AG10803 (cell line): Measurements from ENCODE around the gene RASAL2.

Source experiments
- DNase-seq: peaks from one replicate; pipeline ENCODE4 v3.0.0; 2010; ENCODE audit warnings: low read depth
- H3K4me3 ChIP-seq: 2 replicates; pipeline ENCODE4 v1.5.1; 2011; ENCODE audit warnings: mild to moderate bottlenecking, low read length, control low read depth
- TF ChIP-seq, protein P1 (sequence below): conservative IDR thresholded peaks from 2 replicates; pipeline ENCODE4 v1.5.1; 2011; ENCODE audit warnings: mild to moderate bottlenecking, low read length, control low read depth, inconsistent platforms

Gene RASAL2

DNA sequence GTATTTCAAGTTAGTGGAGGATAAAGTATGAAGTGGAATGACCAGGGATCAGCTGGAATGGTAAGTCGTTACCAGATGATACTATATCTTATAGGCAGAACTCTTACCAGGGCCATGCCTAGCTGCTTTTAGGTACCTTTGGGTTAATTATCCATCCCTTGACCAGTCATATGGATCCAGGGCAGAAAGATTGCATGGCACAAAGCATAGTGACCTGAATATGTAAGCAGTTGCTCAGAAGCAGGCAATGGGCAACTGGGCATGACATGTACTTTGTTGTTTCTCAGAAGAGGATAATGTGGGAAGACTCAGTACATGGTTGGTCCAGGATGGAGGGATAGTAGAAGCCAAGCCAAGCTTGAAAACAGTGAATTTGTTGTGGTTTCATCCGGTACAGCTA lies 315.6 kb downstream of the RASAL2 start:
- H3K4me3 ChIP-seq, result no peak overlapping the region
- no peak for DNase-seq

DNA sequence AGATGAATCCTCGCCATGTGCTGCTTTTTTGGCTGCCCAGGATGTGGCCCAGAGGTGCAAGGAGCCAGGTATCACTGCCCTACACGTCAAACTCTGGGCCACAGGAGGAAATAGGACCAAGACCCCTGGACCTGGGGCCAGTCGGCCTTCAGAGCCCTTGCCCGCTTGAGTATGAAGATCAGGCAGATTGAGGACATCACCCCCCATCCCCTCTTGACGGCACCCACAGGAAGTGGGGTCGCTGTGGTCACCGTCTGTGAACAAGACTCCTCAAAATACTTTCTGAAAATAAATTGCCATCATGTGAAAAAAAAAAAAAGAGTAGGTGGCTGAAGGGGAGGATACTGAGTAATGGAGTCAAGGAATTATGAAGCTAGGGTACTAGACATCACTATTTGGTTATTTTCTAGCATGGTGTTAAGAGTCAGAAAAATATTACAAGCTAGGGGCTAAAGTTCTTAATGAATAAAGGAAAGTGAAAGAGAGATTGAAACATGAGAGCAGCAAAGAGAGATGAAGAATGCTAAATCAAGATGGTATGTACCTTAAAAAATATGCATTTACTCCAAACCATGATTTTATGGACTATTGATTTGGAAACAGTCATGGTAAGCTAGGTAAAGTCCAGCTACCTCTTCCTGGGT lies 318.0 kb downstream of the RASAL2 start:
- no peak overlapping the region for H3K4me3 ChIP-seq
- TF ChIP-seq, protein P1, sequence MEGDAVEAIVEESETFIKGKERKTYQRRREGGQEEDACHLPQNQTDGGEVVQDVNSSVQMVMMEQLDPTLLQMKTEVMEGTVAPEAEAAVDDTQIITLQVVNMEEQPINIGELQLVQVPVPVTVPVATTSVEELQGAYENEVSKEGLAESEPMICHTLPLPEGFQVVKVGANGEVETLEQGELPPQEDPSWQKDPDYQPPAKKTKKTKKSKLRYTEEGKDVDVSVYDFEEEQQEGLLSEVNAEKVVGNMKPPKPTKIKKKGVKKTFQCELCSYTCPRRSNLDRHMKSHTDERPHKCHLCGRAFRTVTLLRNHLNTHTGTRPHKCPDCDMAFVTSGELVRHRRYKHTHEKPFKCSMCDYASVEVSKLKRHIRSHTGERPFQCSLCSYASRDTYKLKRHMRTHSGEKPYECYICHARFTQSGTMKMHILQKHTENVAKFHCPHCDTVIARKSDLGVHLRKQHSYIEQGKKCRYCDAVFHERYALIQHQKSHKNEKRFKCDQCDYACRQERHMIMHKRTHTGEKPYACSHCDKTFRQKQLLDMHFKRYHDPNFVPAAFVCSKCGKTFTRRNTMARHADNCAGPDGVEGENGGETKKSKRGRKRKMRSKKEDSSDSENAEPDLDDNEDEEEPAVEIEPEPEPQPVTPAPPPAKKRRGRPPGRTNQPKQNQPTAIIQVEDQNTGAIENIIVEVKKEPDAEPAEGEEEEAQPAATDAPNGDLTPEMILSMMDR, result no peak
- DNase-seq, result no peak

More for the DNA sequence above, 315.6 kb downstream of the RASAL2 start:
- TF ChIP-seq, protein P1, result no peak

DNA sequence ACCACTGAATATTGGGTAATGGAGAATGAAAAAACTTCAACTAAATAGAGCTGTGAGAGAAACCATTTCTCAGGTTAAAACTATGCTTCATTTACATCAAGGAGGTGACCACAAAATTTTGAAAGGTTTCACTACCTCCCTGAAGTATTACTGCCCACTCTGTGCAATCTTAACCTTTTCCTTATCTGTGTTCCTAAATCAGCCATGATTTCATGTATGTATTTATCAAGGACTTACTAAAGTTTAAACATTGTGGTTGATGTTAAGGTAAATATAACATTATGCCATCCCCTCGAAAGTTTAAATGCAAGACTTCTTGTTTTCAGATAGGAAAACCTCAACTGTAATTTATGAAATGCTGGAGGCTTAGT lies 318.5 kb downstream of the RASAL2 start:
- no peak overlapping the region for H3K4me3 ChIP-seq
- TF ChIP-seq, protein P1, result no peak
- no peak for DNase-seq

DNA sequence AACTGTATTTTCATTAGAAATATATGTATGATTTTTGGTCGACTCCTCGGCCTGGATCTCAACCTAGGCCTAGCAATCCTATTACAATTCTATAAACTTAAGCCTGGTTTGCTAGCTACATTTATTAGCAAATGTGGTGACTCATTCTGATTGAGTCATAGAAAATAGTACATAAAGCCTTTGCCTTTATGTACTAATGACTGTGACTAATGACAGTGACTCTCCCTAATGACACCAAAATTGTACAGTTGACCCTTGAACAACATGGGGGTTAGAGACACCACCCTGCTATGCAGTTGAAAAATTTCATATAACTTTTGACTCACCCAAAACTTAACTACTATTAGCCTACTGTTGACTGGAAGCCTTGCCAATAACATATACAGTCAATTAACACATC lies 324.0 kb downstream of the RASAL2 start:
- DNase-seq, result peak; percentile 61
- no peak overlapping the region for H3K4me3 ChIP-seq
- TF ChIP-seq, protein P1, result no peak

DNA sequence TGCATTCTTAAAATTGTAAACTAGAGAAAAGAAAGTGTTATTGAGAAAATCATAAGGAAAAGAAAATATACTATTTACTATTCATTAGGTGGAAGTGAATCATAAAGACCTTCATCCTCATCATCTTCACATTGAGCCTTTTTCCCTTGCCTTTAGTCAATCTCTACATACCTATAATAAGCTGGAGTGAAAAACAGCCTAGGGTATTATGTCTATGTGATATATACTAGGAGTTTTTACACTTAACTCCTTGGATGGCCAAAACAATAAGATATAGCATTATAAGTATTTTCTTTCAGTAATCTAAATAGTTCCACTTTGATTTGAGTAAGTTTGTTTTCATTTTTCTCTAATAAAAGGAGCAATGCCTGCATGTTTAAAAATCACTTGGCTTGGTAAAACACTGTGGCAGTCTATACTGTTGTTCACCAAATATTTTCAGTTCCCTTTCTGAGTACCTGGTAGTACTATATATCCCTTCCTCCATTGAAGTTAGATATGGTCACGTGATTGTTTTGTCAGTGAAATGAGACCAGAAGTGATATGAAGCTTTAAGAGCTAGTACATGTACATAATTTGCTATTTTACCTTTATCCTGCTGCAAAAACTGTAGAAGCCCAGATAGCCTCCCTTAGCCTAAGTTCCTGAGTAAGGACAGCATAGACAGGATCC lies 324.5 kb downstream of the RASAL2 start:
- DNase-seq, result no peak
- H3K4me3 ChIP-seq, result no peak overlapping the region
- TF ChIP-seq, protein P1, result no peak

DNA sequence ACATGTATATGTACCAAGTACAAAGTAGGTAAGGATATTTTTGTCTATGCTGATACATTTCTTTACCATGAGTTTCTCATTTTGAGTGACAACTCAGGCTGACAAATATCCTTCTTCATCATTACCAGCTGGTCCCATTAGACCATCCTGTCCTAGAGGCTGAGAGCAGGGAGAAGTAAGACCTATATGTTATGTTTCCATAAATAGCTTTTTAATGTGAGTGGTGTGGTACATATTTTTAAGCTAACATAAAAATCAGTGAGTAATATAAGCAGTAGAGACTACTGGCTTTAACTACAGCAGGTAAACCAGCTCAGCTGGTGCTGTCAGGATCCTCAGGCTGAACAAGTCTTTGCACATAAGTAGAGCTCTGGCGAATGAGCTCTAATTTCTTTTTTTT lies 340.5 kb downstream of the RASAL2 start:
- TF ChIP-seq, protein P1, result no peak
- DNase-seq, result no peak
- H3K4me3 ChIP-seq, result no peak overlapping the region

DNA sequence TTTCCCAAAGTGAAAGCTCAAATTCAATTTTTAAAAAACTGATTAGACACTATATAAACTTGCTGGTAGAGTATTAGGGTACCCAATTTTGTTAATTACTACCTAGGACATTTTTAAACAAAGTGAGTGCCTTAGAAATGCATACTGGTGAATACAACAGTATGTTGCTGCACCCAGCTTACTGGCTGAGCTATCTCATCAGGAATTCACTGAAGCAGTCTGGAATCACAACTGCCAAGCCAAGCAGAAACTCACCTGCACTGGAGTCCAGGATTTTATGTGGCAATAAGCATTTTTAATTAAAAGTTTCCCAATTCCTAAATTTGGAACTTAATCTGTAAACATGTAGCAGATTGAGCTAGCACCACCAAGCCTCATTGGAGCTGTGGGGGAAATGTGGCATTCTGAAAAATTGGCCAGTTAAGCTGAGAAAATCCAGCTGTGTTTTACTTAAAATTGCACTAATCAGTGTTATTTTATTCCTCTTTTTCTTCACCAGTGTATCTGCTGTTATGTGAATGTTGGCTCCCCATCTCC lies 341.1 kb downstream of the RASAL2 start:
- no peak for DNase-seq
- TF ChIP-seq, protein P1, result no peak
- H3K4me3 ChIP-seq, result no peak overlapping the region
